Upper lobe of left lung (tissue), 4 donors: ENCODE measurements around the gene LARGE1.

Experiments used
- EP300 ChIP-seq, 4 donors: sonication (generic); formaldehyde crosslinking; IDR thresholded peaks; one replicate each; pipeline ENCODE4 v1.5.1; 2017; ENCODE audit warnings: antibody characterized with exemption in 4 of 4, control low read depth in 2 of 4
- POLR2A ChIP-seq, 4 donors: fragments of 450-650 bp; IDR thresholded peaks; one replicate each; pipeline ENCODE4 v1.5.1; 2016 to 2017; ENCODE audit warnings: antibody characterized with exemption in 4 of 4, mild to moderate bottlenecking in 2 of 4
- TF ChIP-seq, protein P1 (sequence below), 6 experiments: fragments of 450-650 bp in 4 of 6; fragments of 200-600 bp in 2 of 6; sonication (generic) in 2 of 6; IDR thresholded peaks; one replicate each; pipeline ENCODE4 v1.5.1; 2016 to 2019; ENCODE audit warnings: antibody characterized with exemption in 6 of 6

DNA sequence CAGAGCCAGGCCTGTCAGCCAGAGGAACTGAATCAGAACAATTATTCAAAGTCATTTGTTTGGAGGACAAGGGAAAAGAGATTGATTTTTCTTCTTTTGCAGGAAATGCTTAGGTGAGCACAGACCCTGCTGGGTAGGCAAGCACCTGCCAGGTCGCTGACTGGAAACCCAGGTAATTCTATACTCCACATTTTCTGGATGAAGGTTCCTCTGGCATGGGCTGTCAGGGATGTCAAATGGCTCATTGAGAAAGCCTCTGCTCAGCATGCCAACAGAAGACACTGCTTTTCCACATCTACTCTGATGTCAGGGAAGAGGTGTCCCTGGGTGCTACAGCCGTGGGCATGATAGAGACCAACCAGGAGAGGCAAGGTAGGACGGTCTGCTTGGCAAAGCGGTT lies 695.4 kb downstream of the LARGE1 start:
- TF ChIP-seq, protein P1, sequence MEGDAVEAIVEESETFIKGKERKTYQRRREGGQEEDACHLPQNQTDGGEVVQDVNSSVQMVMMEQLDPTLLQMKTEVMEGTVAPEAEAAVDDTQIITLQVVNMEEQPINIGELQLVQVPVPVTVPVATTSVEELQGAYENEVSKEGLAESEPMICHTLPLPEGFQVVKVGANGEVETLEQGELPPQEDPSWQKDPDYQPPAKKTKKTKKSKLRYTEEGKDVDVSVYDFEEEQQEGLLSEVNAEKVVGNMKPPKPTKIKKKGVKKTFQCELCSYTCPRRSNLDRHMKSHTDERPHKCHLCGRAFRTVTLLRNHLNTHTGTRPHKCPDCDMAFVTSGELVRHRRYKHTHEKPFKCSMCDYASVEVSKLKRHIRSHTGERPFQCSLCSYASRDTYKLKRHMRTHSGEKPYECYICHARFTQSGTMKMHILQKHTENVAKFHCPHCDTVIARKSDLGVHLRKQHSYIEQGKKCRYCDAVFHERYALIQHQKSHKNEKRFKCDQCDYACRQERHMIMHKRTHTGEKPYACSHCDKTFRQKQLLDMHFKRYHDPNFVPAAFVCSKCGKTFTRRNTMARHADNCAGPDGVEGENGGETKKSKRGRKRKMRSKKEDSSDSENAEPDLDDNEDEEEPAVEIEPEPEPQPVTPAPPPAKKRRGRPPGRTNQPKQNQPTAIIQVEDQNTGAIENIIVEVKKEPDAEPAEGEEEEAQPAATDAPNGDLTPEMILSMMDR (IDR thresholded peaks at IDR 0.05) = no peak
- TF ChIP-seq POLR2A (IDR thresholded peaks at IDR 0.05) (no peak), EP300 (IDR thresholded peaks at IDR 0.05) (no peak)
